ENCODE results near the gene RAB33B. TPM values are rescaled to one million over a fixed set of nuclear protein-coding genes. Genes with fewer than 3 reads are reported as not detected.

The RAB33B gene
- total RNA-seq, 1 donor from 2014 or later, result 14.4 TPM

- Histone ChIP-seq H3K9me3 (ENCODE audit: low read depth) (no peaks in the 10 kb centered on the region), H3K36me3 (peaks cover 10% of the 10 kb centered on the region), H2AFZ (replicated peaks) (no peak overlapping the region), H3K27me3 (no peaks in the 10 kb centered on the region), H3K4me3 (no peak overlapping the region), H3K9ac (no peak overlapping the region), H4K20me1 (ENCODE audit: low read depth) (no peaks in the 10 kb centered on the region), H3K4me1 (no peaks in the 10 kb centered on the region), H3K27ac (no peak overlapping the region), H3K4me2 (no peak overlapping the region), H3K79me2 (ENCODE audit: low read depth) (peaks cover 46% of the 10 kb centered on the region), H3F3A (ENCODE audit: low read depth) (no peaks in the 10 kb centered on the region)
- no peak for TF ChIP-seq EZH2 (IDR thresholded peaks at IDR 0.05)
- no peak for TF ChIP-seq CTCF (IDR thresholded peaks at IDR 0.05)
- no peak for TF ChIP-seq EZH2phosphoT487 (IDR thresholded peaks at IDR 0.05)
- DNase-seq (ENCODE audit: low spot score), result no peak
- H3K36me3 Mint-ChIP-seq, result peaks cover 19% of the 10 kb centered on the region
- peaks cover 3% of the 10 kb centered on the region for H3K27me3 Mint-ChIP-seq (ENCODE audit: insufficient read depth, low read depth)
- peaks cover 29% of the 10 kb centered on the region for H3K9me3 Mint-ChIP-seq
- no peaks in the 10 kb centered on the region for H3K4me1 Mint-ChIP-seq
- H3K4me3 Mint-ChIP-seq, result no peak overlapping the region
- H3K27ac Mint-ChIP-seq, result no peak overlapping the region
These were observed 15.3 kb downstream of the RAB33B start for GRCh38 chr4:139469216-139469615.

GRCh38 chr4:139469869-139470268 is 15.9 kb downstream of the RAB33B start:
- no peak overlapping the region for H3K27ac Mint-ChIP-seq

GRCh38 chr4:139470295-139470694 is 16.4 kb downstream of the RAB33B start:
- H3K4me3 ChIP-seq, result no peak overlapping the region
- peaks cover 19% of the 10 kb centered on the region for H3K36me3 Mint-ChIP-seq
- H3K9me3 Mint-ChIP-seq, result peaks cover 29% of the 10 kb centered on the region
- H4K20me1 ChIP-seq (ENCODE audit: low read depth), result no peaks in the 10 kb centered on the region
- peaks cover 16% of the 10 kb centered on the region for H3K36me3 ChIP-seq
- no peak overlapping the region for H3K4me2 ChIP-seq
- peaks cover 38% of the 10 kb centered on the region for H3K79me2 ChIP-seq (ENCODE audit: low read depth)
- no peak overlapping the region for H2AFZ ChIP-seq (replicated peaks)
- no peaks in the 10 kb centered on the region for H3K4me1 Mint-ChIP-seq
- no peak overlapping the region for H3K4me3 Mint-ChIP-seq
- no peak for DNase-seq (ENCODE audit: low spot score)
- no peak overlapping the region for H3K9ac ChIP-seq
- H3K4me1 ChIP-seq, result no peaks in the 10 kb centered on the region
- no peaks in the 10 kb centered on the region for H3F3A ChIP-seq (ENCODE audit: low read depth)
- TF ChIP-seq EZH2 (IDR thresholded peaks at IDR 0.05) (no peak), EZH2phosphoT487 (IDR thresholded peaks at IDR 0.05) (no peak), CTCF (IDR thresholded peaks at IDR 0.05) (no peak)
- peaks cover 3% of the 10 kb centered on the region for H3K27me3 Mint-ChIP-seq (ENCODE audit: insufficient read depth, low read depth)
- H3K27ac Mint-ChIP-seq, result no peak overlapping the region
- no peaks in the 10 kb centered on the region for H3K27me3 ChIP-seq
- no peak overlapping the region for H3K27ac ChIP-seq
- H3K9me3 ChIP-seq (ENCODE audit: low read depth), result no peaks in the 10 kb centered on the region

More at GRCh38 chr4:139469869-139470268, 15.9 kb downstream of the RAB33B start:
- Histone ChIP-seq H3K27ac (no peak overlapping the region), H4K20me1 (ENCODE audit: low read depth) (no peaks in the 10 kb centered on the region), H3K9ac (no peak overlapping the region), H3K4me1 (no peaks in the 10 kb centered on the region), H3K4me3 (no peak overlapping the region), H2AFZ (replicated peaks) (no peak overlapping the region), H3K79me2 (ENCODE audit: low read depth) (peaks cover 41% of the 10 kb centered on the region), H3F3A (ENCODE audit: low read depth) (no peaks in the 10 kb centered on the region), H3K27me3 (no peaks in the 10 kb centered on the region), H3K4me2 (no peak overlapping the region), H3K9me3 (ENCODE audit: low read depth) (no peaks in the 10 kb centered on the region), H3K36me3 (peaks cover 14% of the 10 kb centered on the region)
- H3K27me3 Mint-ChIP-seq (ENCODE audit: insufficient read depth, low read depth), result peaks cover 3% of the 10 kb centered on the region
- no peak overlapping the region for H3K4me3 Mint-ChIP-seq
- H3K36me3 Mint-ChIP-seq, result peaks cover 19% of the 10 kb centered on the region
- no peaks in the 10 kb centered on the region for H3K4me1 Mint-ChIP-seq
- DNase-seq (ENCODE audit: low spot score), result no peak
- peaks cover 29% of the 10 kb centered on the region for H3K9me3 Mint-ChIP-seq
- TF ChIP-seq EZH2phosphoT487 (IDR thresholded peaks at IDR 0.05) (no peak), CTCF (IDR thresholded peaks at IDR 0.05) (no peak), EZH2 (IDR thresholded peaks at IDR 0.05) (no peak)
